PC-9 (cell line): Measurements from ENCODE around the gene MYO7B.

Source experiments
- EZH2 ChIP-seq: fragments of 200-600 bp; sonication (generic); IDR thresholded peaks from 2 replicates; pipeline ENCODE4 v1.8.0; 2017; ENCODE audit warnings: antibody characterized with exemption, low read depth
- TF ChIP-seq, protein P1 (sequence below): fragments of 200-600 bp; sonication (generic); conservative IDR thresholded peaks from 2 replicates; pipeline ENCODE4 v1.6.1; 2017; ENCODE audit warnings: mixed run types, antibody characterized with exemption, mild to moderate bottlenecking, moderate library complexity

DNA sequence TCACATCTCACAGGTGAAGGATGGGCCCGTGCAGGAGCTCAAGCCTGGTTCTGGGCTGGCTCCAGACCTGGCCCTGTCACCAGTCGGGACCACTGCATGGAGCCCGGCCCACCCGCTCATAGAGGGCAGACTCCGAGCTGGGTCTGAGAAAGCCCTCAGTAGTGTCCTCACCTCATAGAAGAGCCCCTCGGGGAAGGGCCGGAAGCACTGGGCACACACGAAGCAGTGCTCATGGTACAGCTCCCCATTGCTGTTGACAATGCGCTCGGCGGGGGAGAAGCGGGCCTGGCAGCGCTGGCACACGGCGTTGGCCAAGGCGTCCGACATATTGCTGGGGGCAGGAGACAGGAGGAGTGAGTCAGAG is 121.7 kb downstream of the MYO7B start:
- TF ChIP-seq EZH2: no peak
- TF ChIP-seq, protein P1, sequence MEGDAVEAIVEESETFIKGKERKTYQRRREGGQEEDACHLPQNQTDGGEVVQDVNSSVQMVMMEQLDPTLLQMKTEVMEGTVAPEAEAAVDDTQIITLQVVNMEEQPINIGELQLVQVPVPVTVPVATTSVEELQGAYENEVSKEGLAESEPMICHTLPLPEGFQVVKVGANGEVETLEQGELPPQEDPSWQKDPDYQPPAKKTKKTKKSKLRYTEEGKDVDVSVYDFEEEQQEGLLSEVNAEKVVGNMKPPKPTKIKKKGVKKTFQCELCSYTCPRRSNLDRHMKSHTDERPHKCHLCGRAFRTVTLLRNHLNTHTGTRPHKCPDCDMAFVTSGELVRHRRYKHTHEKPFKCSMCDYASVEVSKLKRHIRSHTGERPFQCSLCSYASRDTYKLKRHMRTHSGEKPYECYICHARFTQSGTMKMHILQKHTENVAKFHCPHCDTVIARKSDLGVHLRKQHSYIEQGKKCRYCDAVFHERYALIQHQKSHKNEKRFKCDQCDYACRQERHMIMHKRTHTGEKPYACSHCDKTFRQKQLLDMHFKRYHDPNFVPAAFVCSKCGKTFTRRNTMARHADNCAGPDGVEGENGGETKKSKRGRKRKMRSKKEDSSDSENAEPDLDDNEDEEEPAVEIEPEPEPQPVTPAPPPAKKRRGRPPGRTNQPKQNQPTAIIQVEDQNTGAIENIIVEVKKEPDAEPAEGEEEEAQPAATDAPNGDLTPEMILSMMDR: no peak
